HepG2 (cell line): Measurements from ENCODE around the gene RAB3C.

Experiments used
- CBX2 ChIP-seq, 2 experiments: fragments of 200-600 bp in 1 of 2; sonication (generic); formaldehyde crosslinking in 1 of 2; IDR thresholded peaks; 2 replicates each; pipeline versions ENCODE4 v1.7.0 to v1.8.1; 2018 to 2022; ENCODE audit warnings: low read depth in 2 of 2, low read length in 1 of 2, mild to moderate bottlenecking in 1 of 2, missing genetic modification reagents in 1 of 2
- CTCF ChIP-seq: sonication (generic); formaldehyde crosslinking; IDR thresholded peaks from 2 replicates; pipeline ENCODE4 v1.5.0; 2020; ENCODE audit warnings: mild to moderate bottlenecking, missing genetic modification reagents, moderate library complexity
- EP300 ChIP-seq, 3 experiments: sonication (generic) in 1 of 3; formaldehyde crosslinking in 1 of 3; IDR thresholded peaks; 2 replicates each; pipeline versions ENCODE4 v1.5.1 to v1.6.1; 2011 to 2020; ENCODE audit warnings: low read depth in 2 of 3, low read length in 2 of 3, borderline replicate concordance in 1 of 3, improper control_type of control experiment in 1 of 3, mild to moderate bottlenecking in 1 of 3, missing genetic modification reagents in 1 of 3, moderate library complexity in 1 of 3
- MLX ChIP-seq: IDR thresholded peaks from 2 replicates; pipeline ENCODE4 v1.6.1; 2016
- REST ChIP-seq, 2 experiments: IDR thresholded peaks; 2 replicates each; pipeline ENCODE4 v1.6.1; 2011 to 2012; ENCODE audit warnings: low read length in 2 of 2, borderline replicate concordance in 1 of 2, low read depth in 1 of 2, mild to moderate bottlenecking in 1 of 2, moderate library complexity in 1 of 2
- REXO4 ChIP-seq: sonication (generic); formaldehyde crosslinking; IDR thresholded peaks from 2 replicates; pipeline ENCODE4 v1.8.0; 2022; ENCODE audit warnings: missing genetic modification reagents, mild to moderate bottlenecking, borderline replicate concordance
- RXRA ChIP-seq: sonication (generic); formaldehyde crosslinking; IDR thresholded peaks from 2 replicates; pipeline ENCODE4 v1.5.1; 2020; ENCODE audit warnings: missing genetic modification reagents
- STAT6 ChIP-seq: sonication (generic); formaldehyde crosslinking; IDR thresholded peaks from 2 replicates; pipeline ENCODE4 v1.4.0; 2020; ENCODE audit warnings: missing genetic modification reagents, mild to moderate bottlenecking, borderline replicate concordance
- TFE3 ChIP-seq: IDR thresholded peaks from 2 replicates; pipeline ENCODE4 v1.6.1; 2016
- ZBTB49 ChIP-seq: sonication (generic); formaldehyde crosslinking; IDR thresholded peaks from 2 replicates; pipeline ENCODE4 v1.4.0; 2020; ENCODE audit warnings: missing genetic modification reagents, borderline replicate concordance
- ZNF143 ChIP-seq: sonication (generic); formaldehyde crosslinking; IDR thresholded peaks from 2 replicates; pipeline ENCODE4 v1.4.0; 2020; ENCODE audit warnings: missing genetic modification reagents
- ZNF326 ChIP-seq: sonication (generic); formaldehyde crosslinking; IDR thresholded peaks from 2 replicates; pipeline ENCODE4 v1.4.0; 2020; ENCODE audit warnings: missing genetic modification reagents, borderline replicate concordance
- ZNF788 ChIP-seq: sonication (generic); formaldehyde crosslinking; IDR thresholded peaks from 2 replicates; pipeline ENCODE4 v1.5.0; 2020; ENCODE audit warnings: mild to moderate bottlenecking, missing genetic modification reagents, borderline replicate concordance

- TF ChIP-seq ZNF326 (CRISPR knock-in tag) = no peak
- TF ChIP-seq EP300 (IDR thresholded peaks at IDR 0.05; ENCODE audit: low read depth in 2 of 2, low read length in 2 of 2) = no peak
- TF ChIP-seq EP300 (CRISPR knock-in tag; IDR thresholded peaks at IDR 0.05; ENCODE audit: borderline replicate concordance) = no peak
- TF ChIP-seq REXO4 (CRISPR knock-in tag) = no peak
- TF ChIP-seq TFE3 = no peak
- TF ChIP-seq REST (IDR thresholded peaks at IDR 0.05; ENCODE audit: borderline replicate concordance in 1 of 2, low read depth in 1 of 2, low read length in 2 of 2) = no peak
- TF ChIP-seq CBX2 (IDR thresholded peaks at IDR 0.05; ENCODE audit: low read depth, low read length) = no peak
- no peak for TF ChIP-seq CBX2 (CRISPR knock-in tag; IDR thresholded peaks at IDR 0.05; ENCODE audit: low read depth)
- no peak for TF ChIP-seq CTCF (CRISPR knock-in tag)
- TF ChIP-seq ZNF788 (CRISPR knock-in tag) = no peak
- no peak for TF ChIP-seq MLX (CRISPR knock-in tag)
- TF ChIP-seq ZNF143 (CRISPR knock-in tag) = no peak
- no peak for TF ChIP-seq ZBTB49 (CRISPR knock-in tag)
- no peak for TF ChIP-seq RXRA (CRISPR knock-in tag)
- TF ChIP-seq STAT6 (CRISPR knock-in tag) = no peak
Observed at GRCh38 chr5:58838729-58839128, 255.9 kb downstream of the RAB3C start.
